ENCODE measurements around the gene KCNMA1.

DNA sequence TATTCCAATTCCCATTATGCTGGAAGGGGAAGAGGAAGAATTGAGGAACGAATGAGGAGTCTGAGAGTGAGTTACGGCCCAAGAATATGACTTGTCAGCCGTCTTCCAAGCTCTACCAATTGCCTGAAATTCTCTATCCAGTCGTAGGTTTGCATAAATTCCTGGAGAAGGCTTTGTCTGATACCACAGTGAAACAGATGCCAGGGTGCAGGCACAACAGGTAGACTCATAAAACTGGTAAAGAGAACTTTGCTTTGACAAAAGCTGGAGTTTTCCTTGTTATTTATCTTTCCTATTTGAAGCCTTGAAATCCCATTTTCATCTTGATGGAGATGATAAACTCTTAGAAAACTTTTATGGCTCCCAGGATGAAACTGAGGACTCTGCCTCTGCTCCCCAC lies 251.2 kb downstream of the KCNMA1 start:
- TF ChIP-seq STAT1 (conservative IDR thresholded peaks at IDR 0.05) (no peak), EZH2 (IDR thresholded peaks at IDR 0.05; ENCODE audit: borderline replicate concordance, control insufficient read depth, low read depth, low read length) (no peak)
